Measurements from ENCODE around the gene ADAMTSL2. TPM values are rescaled to one million over a fixed set of nuclear protein-coding genes. Genes with fewer than 3 reads are reported as not detected.

The ADAMTSL2 gene
- total RNA-seq, 4 donors from 2014 or later, result 2.8 to 6.6 (median 3.2) TPM

DNA sequence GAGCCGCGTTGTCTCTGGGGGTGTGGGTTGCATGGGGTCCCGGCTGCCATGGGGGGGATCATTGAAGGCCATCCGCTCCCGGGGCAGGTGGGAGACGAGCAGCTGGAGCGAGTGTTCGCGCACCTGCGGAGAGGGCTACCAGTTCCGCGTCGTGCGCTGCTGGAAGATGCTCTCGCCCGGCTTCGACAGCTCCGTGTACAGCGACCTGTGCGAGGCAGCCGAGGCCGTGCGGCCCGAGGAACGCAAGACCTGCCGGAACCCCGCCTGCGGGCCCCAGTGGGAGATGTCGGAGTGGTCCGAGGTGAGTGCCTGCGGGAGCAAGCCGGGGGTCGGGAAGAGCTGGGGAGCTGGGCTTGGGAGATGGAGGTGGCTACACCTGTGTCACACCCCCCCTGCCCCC lies 33.7 kb downstream of the ADAMTSL2 start:
- DNase-seq (ENCODE audit: extremely low spot score), result no peak
- H3K36me3 ChIP-seq, result peaks cover 0 to 8% (median 3%) of the 10 kb centered on the region in 4 donors
- H3K4me1 ChIP-seq, result peaks cover 26 to 46% (median 39%) of the 10 kb centered on the region in 4 donors
- H3K4me3 ChIP-seq, result no peak overlapping the region
- TF ChIP-seq POLR2AphosphoS5 (IDR thresholded peaks at IDR 0.05) (no peak), EP300 (IDR thresholded peaks at IDR 0.05) (no peak), POLR2A (IDR thresholded peaks at IDR 0.05; ENCODE audit: low read depth) (no peak)
- TF ChIP-seq, protein P1, sequence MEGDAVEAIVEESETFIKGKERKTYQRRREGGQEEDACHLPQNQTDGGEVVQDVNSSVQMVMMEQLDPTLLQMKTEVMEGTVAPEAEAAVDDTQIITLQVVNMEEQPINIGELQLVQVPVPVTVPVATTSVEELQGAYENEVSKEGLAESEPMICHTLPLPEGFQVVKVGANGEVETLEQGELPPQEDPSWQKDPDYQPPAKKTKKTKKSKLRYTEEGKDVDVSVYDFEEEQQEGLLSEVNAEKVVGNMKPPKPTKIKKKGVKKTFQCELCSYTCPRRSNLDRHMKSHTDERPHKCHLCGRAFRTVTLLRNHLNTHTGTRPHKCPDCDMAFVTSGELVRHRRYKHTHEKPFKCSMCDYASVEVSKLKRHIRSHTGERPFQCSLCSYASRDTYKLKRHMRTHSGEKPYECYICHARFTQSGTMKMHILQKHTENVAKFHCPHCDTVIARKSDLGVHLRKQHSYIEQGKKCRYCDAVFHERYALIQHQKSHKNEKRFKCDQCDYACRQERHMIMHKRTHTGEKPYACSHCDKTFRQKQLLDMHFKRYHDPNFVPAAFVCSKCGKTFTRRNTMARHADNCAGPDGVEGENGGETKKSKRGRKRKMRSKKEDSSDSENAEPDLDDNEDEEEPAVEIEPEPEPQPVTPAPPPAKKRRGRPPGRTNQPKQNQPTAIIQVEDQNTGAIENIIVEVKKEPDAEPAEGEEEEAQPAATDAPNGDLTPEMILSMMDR (IDR thresholded peaks at IDR 0.05), result no peak
- no peak overlapping the region for H3K27ac ChIP-seq (replicated peaks in 1 of 4)
- no peaks in the 10 kb centered on the region for H3K9me3 ChIP-seq
- H3K27me3 ChIP-seq, result peaks cover 0 to 10% (median 0%) of the 10 kb centered on the region in 4 donors
- 94% methylated on average over 22 of the region's 33 CpGs for WGBS
- intact Hi-C loops (cut with DNase I), result no loop called here

DNA sequence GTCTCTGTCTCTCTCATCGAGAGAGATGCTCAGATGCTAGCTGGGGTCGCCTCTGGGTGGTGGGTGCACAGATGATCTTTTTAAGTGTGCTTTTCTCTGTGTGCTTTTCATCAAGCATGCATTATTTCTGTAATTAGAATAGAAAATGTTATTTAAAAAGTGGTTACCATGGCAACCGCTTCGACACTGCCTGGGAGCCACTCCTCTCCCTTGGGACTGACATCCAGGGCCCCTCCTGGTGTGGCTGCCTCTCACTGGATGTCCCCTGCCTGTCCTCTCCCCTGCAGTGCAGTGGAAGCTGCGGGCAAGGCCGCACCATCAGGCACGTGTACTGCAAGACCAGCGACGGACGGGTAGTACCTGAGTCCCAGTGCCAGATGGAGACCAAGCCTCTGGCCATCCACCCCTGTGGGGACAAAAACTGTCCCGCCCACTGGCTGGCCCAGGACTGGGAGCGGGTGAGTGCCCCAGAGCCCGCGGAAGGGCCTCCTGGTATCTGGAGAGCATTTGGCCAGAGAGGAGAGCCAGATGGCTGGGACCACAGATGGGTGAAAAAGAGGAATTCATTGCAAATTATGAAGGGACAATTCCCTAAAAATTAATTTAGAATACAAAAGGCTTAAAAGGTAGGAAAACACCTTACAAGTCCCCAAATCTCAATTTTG lies 34.7 kb downstream of the ADAMTSL2 start:
- Histone ChIP-seq H3K27ac (replicated peaks in 1 of 4) (no peak overlapping the region), H3K9me3 (no peaks in the 10 kb centered on the region), H3K4me1 (peaks cover 24 to 50% (median 39%) of the 10 kb centered on the region in 4 donors), H3K27me3 (peaks cover 0 to 14% (median 0%) of the 10 kb centered on the region in 4 donors), H3K36me3 (peaks cover 0 to 8% (median 3%) of the 10 kb centered on the region in 4 donors), H3K4me3 (no peak overlapping the region)
- no peak for DNase-seq (ENCODE audit: extremely low spot score)
- intact Hi-C loops (cut with DNase I), result no loop called here
- 90% methylated on average over 14 of the region's 14 CpGs for WGBS
- TF ChIP-seq POLR2AphosphoS5 (IDR thresholded peaks at IDR 0.05), result no peak
- no peak for TF ChIP-seq POLR2A (IDR thresholded peaks at IDR 0.05; ENCODE audit: low read depth)
- TF ChIP-seq, protein P1 (IDR thresholded peaks at IDR 0.05), result no peak

DNA sequence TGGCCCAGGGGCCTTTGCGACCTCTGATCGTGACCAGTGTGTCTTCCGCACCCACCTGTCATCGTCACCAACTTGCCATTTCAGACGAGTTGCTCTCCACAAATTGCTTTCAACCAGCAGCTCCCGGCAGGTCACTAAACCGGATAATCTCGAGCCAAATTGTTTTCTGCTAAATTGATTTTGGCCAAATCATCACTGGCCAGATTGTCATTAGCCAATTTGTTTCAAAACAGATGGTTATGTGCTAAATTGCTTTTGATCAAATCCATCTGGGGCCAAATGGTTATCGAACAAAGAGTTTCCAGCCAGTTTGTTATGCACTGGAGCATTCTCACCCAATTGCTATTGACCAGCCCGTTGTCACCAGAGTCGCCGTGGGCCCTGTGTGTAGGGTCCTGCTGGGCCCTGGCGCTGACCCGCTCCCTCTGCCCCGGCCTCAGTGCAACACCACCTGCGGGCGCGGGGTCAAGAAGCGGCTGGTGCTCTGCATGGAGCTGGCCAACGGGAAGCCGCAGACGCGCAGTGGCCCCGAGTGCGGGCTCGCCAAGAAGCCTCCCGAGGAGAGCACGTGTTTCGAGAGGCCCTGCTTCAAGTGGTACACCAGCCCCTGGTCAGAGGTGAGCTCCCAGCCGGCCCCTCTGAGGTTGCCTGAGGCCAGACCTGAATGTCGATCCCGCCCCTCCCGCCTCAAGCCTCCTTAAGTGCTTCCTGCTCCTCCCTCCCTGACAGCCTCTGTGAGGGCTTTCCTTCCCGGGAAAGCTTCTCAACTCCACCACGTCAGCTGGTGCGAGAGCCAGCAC lies 35.6 kb downstream of the ADAMTSL2 start:
- no peak for TF ChIP-seq EP300 (IDR thresholded peaks at IDR 0.05)
- TF ChIP-seq, protein P1 (IDR thresholded peaks at IDR 0.05), result no peak
- TF ChIP-seq POLR2AphosphoS5 (IDR thresholded peaks at IDR 0.05), result no peak
- TF ChIP-seq POLR2A (IDR thresholded peaks at IDR 0.05; ENCODE audit: low read depth), result no peak
- Histone ChIP-seq H3K27ac (replicated peaks in 1 of 4) (no peak overlapping the region), H3K4me3 (no peak overlapping the region), H3K27me3 (peaks cover 0 to 19% (median 0%) of the 10 kb centered on the region in 4 donors), H3K4me1 (peaks cover 19 to 44% (median 33%) of the 10 kb centered on the region in 4 donors), H3K9me3 (no peaks in the 10 kb centered on the region), H3K36me3 (peaks cover 0 to 8% (median 3%) of the 10 kb centered on the region in 4 donors)
- intact Hi-C loops (cut with DNase I), result no loop called here
- DNase-seq (ENCODE audit: extremely low spot score), result no peak
- 88% methylated on average over 33 of the region's 36 CpGs for WGBS

DNA sequence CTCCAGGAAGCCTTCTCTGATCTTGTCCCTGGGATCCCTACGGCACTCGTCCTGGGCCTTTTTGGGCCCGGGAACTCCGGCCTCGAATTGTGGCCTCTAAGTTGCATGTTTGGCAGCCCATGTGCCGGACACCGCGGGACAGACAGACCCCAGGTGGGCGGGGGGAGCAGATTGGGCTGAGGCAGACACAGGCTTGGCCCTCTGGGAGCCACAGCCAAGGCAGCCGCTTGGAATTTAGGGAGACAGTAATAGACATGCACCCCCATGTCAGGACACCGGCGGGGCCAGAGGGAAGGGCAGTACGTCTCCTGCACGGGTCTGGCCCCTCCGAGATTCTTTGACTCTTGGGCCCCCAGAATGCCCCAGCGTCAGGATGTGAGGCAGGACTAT lies 36.2 kb downstream of the ADAMTSL2 start:
- H3K4me1 ChIP-seq, result peaks cover 17 to 38% (median 27%) of the 10 kb centered on the region in 4 donors
- H3K4me3 ChIP-seq, result no peak overlapping the region
- DNase-seq (ENCODE audit: extremely low spot score), result no peak
- H3K27me3 ChIP-seq, result peaks cover 0 to 25% (median 0%) of the 10 kb centered on the region in 4 donors
- TF ChIP-seq POLR2AphosphoS5 (IDR thresholded peaks at IDR 0.05) (no peak), EP300 (IDR thresholded peaks at IDR 0.05) (no peak), POLR2A (IDR thresholded peaks at IDR 0.05; ENCODE audit: low read depth) (no peak)
- TF ChIP-seq, protein P1 (IDR thresholded peaks at IDR 0.05), result no peak
- intact Hi-C loops (cut with DNase I), result no loop called here
- no peaks in the 10 kb centered on the region for H3K9me3 ChIP-seq
- peaks cover 0 to 8% (median 3%) of the 10 kb centered on the region in 4 donors for H3K36me3 ChIP-seq
- 85% methylated on average over 16 of the region's 16 CpGs for WGBS
- H3K27ac ChIP-seq (replicated peaks in 1 of 4), result no peak overlapping the region
